ENCODE results near the gene TRIM5. TPM values are rescaled to one million over a fixed set of nuclear protein-coding genes. Genes with fewer than 3 reads are reported as not detected.
"Not testable (repeated sequence)": the region's sequence is repeated elsewhere in the genome, so short reads cannot be mapped to it uniquely, and the experiment has no call there.

TRIM5 gene
- total and polyA plus RNA-seq, 2 donors (not counting 1 experiment from before 2014, with no cell fraction given) = 10.1 to 39.5 TPM

DNA sequence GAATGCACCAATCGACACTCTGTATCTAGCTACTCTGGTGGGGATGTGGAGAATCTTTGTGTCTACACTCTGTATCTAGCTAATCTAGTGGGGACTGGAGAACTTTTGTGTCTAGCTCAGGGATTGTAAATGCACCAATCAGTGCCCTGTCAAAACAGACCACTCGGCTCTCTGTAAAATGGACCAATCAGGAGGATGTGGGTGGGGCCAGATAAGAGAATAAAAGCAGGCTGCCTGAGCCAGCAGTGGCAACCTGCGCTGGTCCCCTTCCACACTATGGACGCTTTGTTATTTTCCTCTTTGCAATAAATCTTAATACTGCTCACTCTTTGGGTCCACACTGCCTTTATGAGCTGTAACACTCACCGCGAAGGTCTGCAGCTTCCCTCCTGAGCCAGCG, 1.3 kb downstream of the TRIM5 start:
- H3K4me3 Mint-ChIP-seq = peak overlapping the region; percentile 90
- not testable (repeated sequence) for H3K9me3 ChIP-seq (ENCODE audit: control extremely low read depth in 1 of 3, control insufficient read depth in 2 of 3, insufficient read depth in 1 of 3, low read length in 2 of 3); H3K9me3 Mint-ChIP-seq (ENCODE audit: insufficient read depth); DNase-seq; ATAC-seq (ENCODE audit: low read depth); H3K27me3 ChIP-seq (replicated peaks in 1 of 4; ENCODE audit: control extremely low read depth in 1 of 4, control insufficient read depth in 3 of 4, insufficient read depth in 4 of 4, low read length in 3 of 4); H3K27me3 Mint-ChIP-seq
- Histone ChIP-seq H2AFZ (ENCODE audit: insufficient read depth, low read depth, low read length, poor library complexity, severe bottlenecking) (peak overlapping the region; percentile 79), H3K4me1 (ENCODE audit: control insufficient read depth in 2 of 2, insufficient read depth in 2 of 2, low read length in 2 of 2) (peaks cover 13 to 28% of the 10 kb centered on the region in 2 donors), H3K4me3 (ENCODE audit: control extremely low read depth in 1 of 5, extremely low read depth in 1 of 5, insufficient read depth in 1 of 5, low read depth in 2 of 5, low read length in 4 of 5) (peak overlapping the region in 3 of 5 experiments; percentile 61 to 94 (median 90)), H3K27ac (ENCODE audit: low read length in 2 of 2) (peak overlapping the region in 1 of 2 donors; percentile 81), H3K79me2 (ENCODE audit: control insufficient read depth, insufficient read depth, low read length) (peaks cover 68% of the 10 kb centered on the region), H3K36me3 (replicated peaks in 1 of 2; ENCODE audit: control extremely low read depth in 1 of 2, control insufficient read depth in 1 of 2, extremely low read depth in 1 of 2, insufficient read depth in 2 of 2, low read length in 1 of 2) (peaks cover 15 to 16% of the 10 kb centered on the region in 2 experiments), H3K4me2 (replicated peaks; ENCODE audit: low read depth, low read length, poor library complexity, severe bottlenecking) (peak overlapping the region; percentile 88), H4K20me1 (ENCODE audit: control insufficient read depth, insufficient read depth, low read length, poor library complexity, severe bottlenecking) (peaks cover 11% of the 10 kb centered on the region), H3K9ac (ENCODE audit: low read length) (peak overlapping the region; percentile 78)
- H3K27ac Mint-ChIP-seq = peak overlapping the region; percentile 90
- 60% methylated on average over 1 of the region's 7 CpGs for WGBS (ENCODE audit: insufficient coverage)
- POLR2A ChIA-PET = interaction anchor here (1.3 kb wide), 1 partner anchor 59 kb away, joined by 3 read pairs; the partner anchor contains the start of gene TRIM34
- CTCF ChIA-PET = interaction anchor here (1.0 to 5.2 kb wide), 17 partner anchors 12 to 551 kb away, joined by 3 to 82 read pairs (median 7); partner anchors contain the start of genes OR52N2 and TRIM34
- peaks cover 37% of the 10 kb centered on the region for H3K4me1 Mint-ChIP-seq
- intact Hi-C loops (cut with micrococcal nuclease) = loop anchor here (1.0 to 10.0 kb wide), 8 partner anchors 17 to 801 kb away; partner anchors contain the start of genes ARFIP2, FHIP1B, OR52N2 and TIMM10B

DNA sequence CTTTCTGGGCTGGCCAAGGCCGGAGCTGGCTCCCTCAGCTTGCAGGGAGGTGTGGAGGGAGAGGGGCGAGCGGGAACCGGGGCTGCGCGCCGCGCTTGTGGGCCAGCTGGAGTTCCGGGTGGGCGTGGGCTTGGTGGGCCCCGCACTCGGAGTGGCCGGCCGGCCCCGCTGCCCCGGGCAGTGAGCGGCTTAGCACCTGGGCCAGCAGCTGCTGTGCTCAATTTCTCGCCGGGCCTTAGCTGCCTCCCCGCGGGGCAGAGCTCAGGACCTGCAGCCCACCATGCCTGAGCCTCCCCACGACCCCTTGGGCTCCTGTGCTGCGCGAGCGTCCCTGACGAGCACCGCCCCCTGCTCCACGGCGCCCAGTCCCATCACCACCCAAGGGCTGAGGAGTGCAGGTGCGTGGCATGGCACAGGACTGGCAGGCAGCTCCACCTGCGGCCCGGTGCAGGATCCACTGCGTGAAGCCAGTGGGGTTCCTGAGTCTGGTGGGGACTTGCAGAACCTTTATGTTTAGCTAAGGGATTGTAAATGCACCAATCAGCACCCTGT, 1.9 kb downstream of the TRIM5 start:
- intact Hi-C loops (cut with micrococcal nuclease) = loop anchor here (10.0 kb wide), 1 partner anchor 802 kb away; the partner anchor contains the start of genes ARFIP2 and TIMM10B
- CTCF ChIA-PET = interaction anchor here (0.6 to 5.2 kb wide), 9 partner anchors 17 to 127 kb away, joined by 3 to 82 read pairs (median 17); partner anchors contain the start of gene OR52N2

More for the DNA sequence above, 1.9 kb downstream of the TRIM5 start:
- H3K9me3 Mint-ChIP-seq (ENCODE audit: insufficient read depth); H3K4me2 ChIP-seq (replicated peaks; ENCODE audit: low read depth, low read length, poor library complexity, severe bottlenecking); H3K9me3 ChIP-seq (ENCODE audit: control extremely low read depth in 1 of 3, control insufficient read depth in 2 of 3, insufficient read depth in 1 of 3, low read length in 2 of 3); H3K27ac Mint-ChIP-seq; DNase-seq; ATAC-seq (ENCODE audit: low read depth); H3K27me3 ChIP-seq (replicated peaks in 1 of 4; ENCODE audit: control extremely low read depth in 1 of 4, control insufficient read depth in 3 of 4, insufficient read depth in 4 of 4, low read length in 3 of 4); H3K27ac ChIP-seq (ENCODE audit: low read length in 2 of 2); H3K9ac ChIP-seq (ENCODE audit: low read length); H2AFZ ChIP-seq (ENCODE audit: insufficient read depth, low read depth, low read length, poor library complexity, severe bottlenecking); H3K27me3 Mint-ChIP-seq; H3K4me3 ChIP-seq (ENCODE audit: control extremely low read depth in 1 of 5, extremely low read depth in 1 of 5, insufficient read depth in 1 of 5, low read depth in 2 of 5, low read length in 4 of 5): not testable (repeated sequence)
- peaks cover 68% of the 10 kb centered on the region for H3K79me2 ChIP-seq (ENCODE audit: control insufficient read depth, insufficient read depth, low read length)
- POLR2A ChIA-PET = interaction anchor here (1.3 kb wide), 1 partner anchor 58 kb away, joined by 3 read pairs; the partner anchor contains the start of gene TRIM34
- peaks cover 11% of the 10 kb centered on the region for H4K20me1 ChIP-seq (ENCODE audit: control insufficient read depth, insufficient read depth, low read length, poor library complexity, severe bottlenecking)
- H3K4me1 ChIP-seq (ENCODE audit: control insufficient read depth in 2 of 2, insufficient read depth in 2 of 2, low read length in 2 of 2) = peaks cover 9 to 21% of the 10 kb centered on the region in 2 donors
- peak overlapping the region; percentile 90 for H3K4me3 Mint-ChIP-seq
- H3K36me3 ChIP-seq (replicated peaks in 1 of 2; ENCODE audit: control extremely low read depth in 1 of 2, control insufficient read depth in 1 of 2, extremely low read depth in 1 of 2, insufficient read depth in 2 of 2, low read length in 1 of 2) = peaks cover 22 to 23% of the 10 kb centered on the region in 2 experiments
- H3K4me1 Mint-ChIP-seq = peaks cover 32% of the 10 kb centered on the region
- WGBS (ENCODE audit: insufficient coverage) = 85% methylated on average over 29 of the region's 33 CpGs

Data from B cell (primary cell).